ENCODE results near the gene DCAF11. TPM values are rescaled to one million over a fixed set of nuclear protein-coding genes. Genes with fewer than 3 reads are reported as not detected.

DCAF11 gene
- polyA plus RNA-seq, 3 donors from 2014 or later = 91.1 to 129 (median 98.2) TPM

DNA sequence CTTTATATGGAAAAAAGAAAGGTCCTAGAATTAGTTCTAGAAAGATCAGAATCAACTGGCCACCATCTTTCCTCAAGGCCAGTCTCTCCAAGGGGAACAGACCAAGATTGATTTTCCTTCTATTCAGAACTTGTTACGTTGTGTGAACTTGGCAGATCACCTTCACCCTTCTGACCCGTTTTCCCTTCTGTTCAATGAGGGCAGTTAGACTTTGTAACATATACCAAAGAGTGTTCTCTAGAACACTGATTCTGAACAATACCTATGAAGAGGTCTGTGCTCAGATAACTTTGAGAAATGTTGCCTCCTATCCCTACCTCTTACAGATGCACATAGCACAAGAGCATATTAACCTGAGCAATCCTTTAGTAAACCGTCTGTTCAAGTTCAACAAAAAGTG, 31.1 kb upstream of the DCAF11 start:
- Mint-ChIP-seq H3K4me1 (peaks cover 11 to 13% of the 10 kb centered on the region in 2 donors), H3K27me3 (ENCODE audit: low read depth in 3 of 3) (peaks cover 0 to 7% (median 0%) of the 10 kb centered on the region in 3 donors), H3K36me3 (peaks cover 0 to 4% (median 0%) of the 10 kb centered on the region in 3 donors), H3K27ac (peak overlapping the region in 1 of 6 donors; percentile 10), H3K9me3 (no peaks in the 10 kb centered on the region), H3K4me3 (no peak overlapping the region)
- DNase-seq = no peak

DNA sequence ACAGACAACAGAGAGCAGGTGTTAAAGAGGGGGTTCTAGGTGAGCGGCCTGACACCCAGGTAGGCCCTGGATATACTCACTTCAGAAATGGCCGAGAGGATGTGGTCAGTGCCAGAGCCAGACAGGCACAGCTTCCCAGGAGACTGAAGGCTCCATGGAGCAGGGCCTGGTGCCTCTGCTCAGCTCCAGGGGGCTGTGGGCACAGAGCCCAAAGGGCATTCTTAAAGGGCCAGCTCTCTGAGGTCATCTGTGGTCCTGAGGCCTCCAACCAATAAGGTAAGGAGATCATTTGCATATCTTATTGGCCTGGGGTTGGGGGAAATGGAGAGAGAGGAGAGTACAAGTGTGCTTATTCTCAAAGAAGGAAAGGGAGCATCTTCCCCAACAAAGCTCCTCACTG, 30.1 kb upstream of the DCAF11 start:
- DNase-seq = no peak
- Mint-ChIP-seq H3K27me3 (ENCODE audit: low read depth in 3 of 3) (peaks cover 0 to 7% (median 0%) of the 10 kb centered on the region in 3 donors), H3K9me3 (no peaks in the 10 kb centered on the region), H3K4me1 (peaks cover 11 to 13% of the 10 kb centered on the region in 2 donors), H3K4me3 (no peak overlapping the region), H3K27ac (no peak overlapping the region), H3K36me3 (peaks cover 0 to 4% (median 0%) of the 10 kb centered on the region in 3 donors)

DNA sequence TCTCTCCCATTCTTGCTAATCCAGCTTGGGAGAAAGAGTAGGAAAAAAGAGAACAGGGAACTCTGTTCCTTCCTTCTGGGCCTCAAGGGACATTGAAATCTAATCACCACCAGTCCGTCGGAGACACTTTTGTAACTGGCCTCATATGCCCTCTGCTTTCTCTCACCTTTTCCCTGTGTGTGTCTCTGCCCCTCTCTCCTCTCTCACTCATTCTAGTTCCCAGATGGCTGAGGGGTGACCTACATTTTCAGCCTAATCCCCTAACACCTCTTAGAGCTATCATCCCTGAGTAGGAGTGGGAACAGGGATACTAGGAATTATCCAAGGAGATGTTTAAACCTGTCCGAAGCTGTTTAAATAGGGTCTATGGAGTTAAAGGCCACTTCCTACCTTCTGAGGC, 29.4 kb upstream of the DCAF11 start:
- Mint-ChIP-seq H3K27ac (no peak overlapping the region), H3K36me3 (peaks cover 0 to 4% (median 0%) of the 10 kb centered on the region in 3 donors), H3K9me3 (no peaks in the 10 kb centered on the region)

DNA sequence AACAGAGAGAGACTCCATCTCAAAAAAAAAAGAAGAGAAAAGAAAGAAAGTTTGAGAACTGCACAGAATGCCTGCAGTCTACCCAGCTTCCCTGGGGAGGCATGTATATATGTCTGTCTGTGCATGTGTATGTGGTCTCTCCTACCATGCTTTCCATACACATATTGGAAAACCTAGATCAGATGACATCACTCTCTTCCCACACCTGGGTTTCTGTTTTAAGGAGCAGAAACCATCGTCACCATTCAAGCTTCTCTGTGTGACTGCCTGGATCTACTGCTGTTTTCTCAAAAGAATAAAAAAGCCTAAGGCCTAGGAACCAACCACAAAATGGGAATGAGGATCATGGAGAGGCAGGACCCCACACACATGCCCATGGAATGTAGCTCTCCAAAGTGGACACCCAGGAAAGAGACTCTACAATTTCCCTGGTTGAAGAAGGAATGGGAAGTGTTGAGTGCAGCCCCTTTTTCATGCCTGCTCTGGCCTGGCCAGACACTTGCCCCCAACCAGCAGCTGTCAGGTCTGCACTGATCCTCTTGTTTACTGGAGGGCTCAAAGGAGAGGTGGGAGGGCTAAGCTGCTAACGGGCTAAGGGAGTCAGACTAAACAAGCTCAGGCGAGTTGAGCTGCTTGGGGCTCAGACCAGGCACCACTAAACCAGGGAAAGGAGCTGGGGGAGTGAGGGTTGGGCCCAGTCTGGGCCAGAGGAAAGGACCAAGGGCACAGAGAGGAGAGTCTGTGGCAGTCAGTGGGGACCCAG, 28.2 kb upstream of the DCAF11 start:
- peaks cover 0 to 4% (median 1%) of the 10 kb centered on the region in 3 donors for H3K27me3 Mint-ChIP-seq (ENCODE audit: low read depth in 3 of 3)
- peaks cover 0 to 6% of the 10 kb centered on the region in 2 donors for H3K4me1 Mint-ChIP-seq
- peak overlapping the region in 1 of 6 donors; percentile 28 for H3K27ac Mint-ChIP-seq
- no peak for DNase-seq
- peaks cover 0 to 4% (median 0%) of the 10 kb centered on the region in 3 donors for H3K36me3 Mint-ChIP-seq
- H3K4me3 Mint-ChIP-seq = no peak overlapping the region
- H3K9me3 Mint-ChIP-seq = no peaks in the 10 kb centered on the region

More for the DNA sequence above, 29.4 kb upstream of the DCAF11 start:
- Mint-ChIP-seq H3K27me3 (ENCODE audit: low read depth in 3 of 3) (peaks cover 0 to 4% (median 1%) of the 10 kb centered on the region in 3 donors), H3K4me1 (peaks cover 8 to 12% of the 10 kb centered on the region in 2 donors), H3K4me3 (no peak overlapping the region)
- no peak for DNase-seq

DNA sequence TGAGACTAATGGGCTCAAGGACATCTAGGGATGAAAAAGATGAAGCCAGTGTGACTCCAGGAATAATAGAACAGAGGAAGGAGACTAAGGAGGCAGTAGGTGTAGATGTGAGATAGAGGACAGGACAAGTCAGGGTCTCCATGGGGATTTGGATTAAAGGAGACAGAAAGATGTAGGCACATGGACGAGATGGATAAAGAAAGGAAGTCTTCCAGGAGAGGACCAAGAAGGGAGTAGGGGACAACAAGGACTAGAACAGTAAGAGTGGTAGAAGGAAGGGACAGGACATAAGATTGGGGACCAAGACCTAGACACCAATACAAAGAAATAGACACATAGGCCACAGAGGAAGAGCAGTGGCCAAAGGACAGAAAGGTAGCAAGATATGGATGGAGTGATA, 27.6 kb upstream of the DCAF11 start:
- Mint-ChIP-seq H3K36me3 (peaks cover 0 to 4% (median 0%) of the 10 kb centered on the region in 3 donors), H3K4me3 (no peak overlapping the region), H3K27me3 (ENCODE audit: low read depth in 3 of 3) (peaks cover 0 to 4% (median 1%) of the 10 kb centered on the region in 3 donors), H3K9me3 (no peaks in the 10 kb centered on the region), H3K4me1 (peaks cover 0 to 3% of the 10 kb centered on the region in 2 donors), H3K27ac (peak overlapping the region in 1 of 6 donors; percentile 28)
- no peak for DNase-seq

DNA sequence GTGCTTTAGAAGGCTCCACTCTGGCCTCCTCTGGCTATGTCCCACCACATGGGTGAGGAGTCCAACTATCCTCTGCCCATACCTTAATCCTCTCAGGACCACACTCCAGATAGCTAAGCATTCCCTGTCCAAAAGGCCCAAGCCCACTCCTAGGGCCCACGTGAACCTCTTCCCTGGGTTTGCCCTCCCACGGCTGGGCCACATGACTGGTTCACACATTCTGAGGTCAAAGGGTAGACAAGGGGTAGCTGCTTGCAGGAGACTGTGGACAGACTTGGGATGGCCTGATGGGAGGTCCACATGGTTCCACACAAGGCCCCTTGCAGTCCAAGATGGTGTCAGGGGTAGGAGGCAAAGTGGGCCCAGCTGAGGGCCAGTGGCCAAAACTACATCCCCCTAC, 26.5 kb upstream of the DCAF11 start:
- Mint-ChIP-seq H3K9me3 (no peaks in the 10 kb centered on the region), H3K36me3 (peaks cover 0 to 4% (median 0%) of the 10 kb centered on the region in 3 donors), H3K27me3 (ENCODE audit: low read depth in 3 of 3) (peaks cover under 1 to 4% (median 1%) of the 10 kb centered on the region in 3 donors), H3K4me3 (no peak overlapping the region), H3K4me1 (peaks cover 0 to 5% of the 10 kb centered on the region in 2 donors), H3K27ac (no peak overlapping the region)
- no peak for DNase-seq

DNA sequence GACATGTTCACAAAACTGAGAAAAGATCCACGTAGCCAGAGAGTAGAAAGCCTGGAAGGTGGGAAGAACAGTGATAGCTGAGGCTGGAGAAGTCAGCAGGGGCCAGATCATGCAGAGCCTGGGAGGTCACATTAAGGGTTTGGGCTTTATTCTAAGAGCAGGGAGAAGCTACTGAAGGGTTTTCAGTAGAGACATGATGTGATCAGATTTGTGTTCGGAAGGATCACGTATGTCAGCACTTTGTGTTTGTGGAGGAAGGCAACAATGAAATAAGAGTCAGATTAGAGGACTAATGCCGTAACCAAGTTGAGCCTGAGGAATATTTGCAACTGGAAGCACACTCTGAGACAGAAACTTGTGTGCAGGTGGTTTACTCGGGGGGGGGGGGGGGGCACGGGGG, 24.7 kb upstream of the DCAF11 start:
- no peak for DNase-seq
- H3K27me3 Mint-ChIP-seq (ENCODE audit: low read depth in 3 of 3) = peaks cover 1 to 5% (median 2%) of the 10 kb centered on the region in 3 donors
- no peak overlapping the region for H3K27ac Mint-ChIP-seq
- peaks cover 4 to 11% of the 10 kb centered on the region in 2 donors for H3K4me1 Mint-ChIP-seq
- no peaks in the 10 kb centered on the region for H3K9me3 Mint-ChIP-seq
- peaks cover 0 to 4% (median 0%) of the 10 kb centered on the region in 3 donors for H3K36me3 Mint-ChIP-seq
- H3K4me3 Mint-ChIP-seq = no peak overlapping the region

DNA sequence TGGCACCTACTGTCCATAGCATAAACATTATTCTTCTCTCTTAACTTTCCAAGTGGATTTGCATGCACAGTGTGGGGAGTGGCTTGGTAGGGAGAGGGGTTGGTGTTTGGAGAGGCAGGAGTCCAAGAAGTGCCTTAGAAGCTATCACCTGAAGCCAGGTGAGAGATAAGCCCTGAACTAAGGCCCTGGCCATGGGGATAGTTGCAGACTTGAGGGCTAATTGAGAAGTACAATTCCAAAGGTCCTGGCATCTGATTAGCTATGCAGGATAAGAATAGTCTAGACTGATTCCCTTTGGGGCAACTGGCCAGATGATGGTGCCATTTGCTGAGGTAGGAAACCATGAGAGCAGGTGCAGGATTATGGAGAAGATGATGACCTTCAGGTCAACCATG, 22.5 kb upstream of the DCAF11 start:
- Mint-ChIP-seq H3K27ac (peak overlapping the region in 4 of 6 donors; percentile 2 to 86 (median 20)), H3K27me3 (ENCODE audit: low read depth in 3 of 3) (peaks cover 2 to 7% (median 3%) of the 10 kb centered on the region in 3 donors), H3K36me3 (peaks cover 0 to 1% (median 0%) of the 10 kb centered on the region in 3 donors), H3K4me3 (peak overlapping the region in 4 of 5 donors; percentile 33 to 98 (median 95)), H3K4me1 (peaks cover 15 to 24% of the 10 kb centered on the region in 2 donors), H3K9me3 (no peaks in the 10 kb centered on the region)
- no peak for DNase-seq

DNA sequence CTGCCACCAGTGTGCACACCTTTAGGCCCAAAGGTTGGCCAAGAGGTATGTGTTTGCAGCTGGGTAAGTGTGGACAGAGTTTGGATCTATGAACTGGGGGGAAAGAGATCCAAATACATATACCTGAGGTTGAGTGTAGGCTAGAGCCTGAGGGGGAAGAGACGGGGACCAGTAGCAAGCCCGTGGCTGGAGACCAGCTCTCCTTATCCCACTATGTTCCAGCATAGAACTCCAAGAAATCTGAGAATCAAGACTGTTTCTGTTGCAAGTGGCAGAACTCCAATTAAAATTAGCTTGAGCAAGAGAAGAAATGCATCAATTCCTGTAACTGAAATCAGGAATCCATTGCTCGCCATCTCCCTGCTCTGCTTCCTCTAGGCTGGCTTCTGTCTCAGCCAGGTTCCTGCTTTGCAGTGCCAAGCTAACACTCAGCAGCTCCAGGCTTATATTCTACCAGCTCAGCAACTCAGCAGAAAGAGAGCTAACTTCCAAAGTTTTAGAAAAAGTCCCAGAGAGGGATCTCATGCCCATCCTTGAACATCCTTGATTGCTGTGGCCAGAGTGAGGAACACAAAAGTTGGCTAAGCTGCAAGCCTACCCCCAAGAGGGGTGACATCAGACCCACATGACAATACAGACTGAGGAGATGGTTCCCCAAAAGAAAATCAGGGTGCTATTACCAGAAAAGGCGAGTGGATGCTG, 21.9 kb upstream of the DCAF11 start:
- Mint-ChIP-seq H3K36me3 (no peaks in the 10 kb centered on the region), H3K27me3 (ENCODE audit: low read depth in 3 of 3) (peaks cover 2 to 7% (median 3%) of the 10 kb centered on the region in 3 donors), H3K4me3 (peak overlapping the region; percentile 95 to 98 (median 97)), H3K4me1 (peaks cover 15 to 24% of the 10 kb centered on the region in 2 donors), H3K27ac (peak overlapping the region; percentile 62 to 89 (median 87)), H3K9me3 (no peaks in the 10 kb centered on the region)
- DNase-seq = no peak

DNA sequence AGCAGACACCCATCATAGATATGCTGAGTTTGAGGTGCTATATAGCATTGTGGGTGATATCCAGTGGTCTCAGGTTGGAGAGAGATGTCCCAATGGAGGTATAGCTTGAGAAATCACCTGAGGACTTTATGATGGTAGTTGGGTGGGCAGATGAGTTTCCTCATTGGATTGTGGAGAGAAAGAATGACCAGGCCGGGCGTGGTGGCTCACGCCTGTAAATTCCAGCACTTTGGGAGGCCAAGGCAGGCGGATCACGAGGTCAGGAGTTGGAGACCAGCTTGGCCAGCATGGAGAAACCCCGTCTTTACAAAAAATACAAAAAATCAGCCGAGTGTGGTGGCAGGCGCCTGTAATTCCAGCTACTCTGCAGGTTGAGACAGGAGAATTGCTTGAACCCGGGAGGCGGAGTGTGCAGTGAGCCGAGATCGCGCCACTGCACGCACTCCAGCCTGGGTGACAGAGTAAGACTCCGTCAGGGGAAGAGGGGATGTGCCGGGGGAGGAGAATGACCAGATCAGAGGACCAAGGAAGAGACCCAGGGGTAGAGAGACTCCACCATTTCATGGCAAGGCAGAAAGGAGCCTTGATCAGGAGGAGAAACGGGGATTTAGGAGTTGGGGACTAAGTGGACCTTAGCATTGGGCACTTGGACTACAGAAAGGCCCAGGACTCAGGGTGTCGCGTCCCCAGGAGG, 21.2 kb upstream of the DCAF11 start:
- H3K9me3 Mint-ChIP-seq = no peaks in the 10 kb centered on the region
- H3K36me3 Mint-ChIP-seq = no peaks in the 10 kb centered on the region
- H3K27me3 Mint-ChIP-seq (ENCODE audit: low read depth in 3 of 3) = peaks cover 2 to 7% (median 3%) of the 10 kb centered on the region in 3 donors
- H3K4me1 Mint-ChIP-seq = peaks cover 15 to 24% of the 10 kb centered on the region in 2 donors
- DNase-seq = no peak
- peak overlapping the region; percentile 95 to 98 (median 97) for H3K4me3 Mint-ChIP-seq
- H3K27ac Mint-ChIP-seq = peak overlapping the region; percentile 62 to 95 (median 87)

DNA sequence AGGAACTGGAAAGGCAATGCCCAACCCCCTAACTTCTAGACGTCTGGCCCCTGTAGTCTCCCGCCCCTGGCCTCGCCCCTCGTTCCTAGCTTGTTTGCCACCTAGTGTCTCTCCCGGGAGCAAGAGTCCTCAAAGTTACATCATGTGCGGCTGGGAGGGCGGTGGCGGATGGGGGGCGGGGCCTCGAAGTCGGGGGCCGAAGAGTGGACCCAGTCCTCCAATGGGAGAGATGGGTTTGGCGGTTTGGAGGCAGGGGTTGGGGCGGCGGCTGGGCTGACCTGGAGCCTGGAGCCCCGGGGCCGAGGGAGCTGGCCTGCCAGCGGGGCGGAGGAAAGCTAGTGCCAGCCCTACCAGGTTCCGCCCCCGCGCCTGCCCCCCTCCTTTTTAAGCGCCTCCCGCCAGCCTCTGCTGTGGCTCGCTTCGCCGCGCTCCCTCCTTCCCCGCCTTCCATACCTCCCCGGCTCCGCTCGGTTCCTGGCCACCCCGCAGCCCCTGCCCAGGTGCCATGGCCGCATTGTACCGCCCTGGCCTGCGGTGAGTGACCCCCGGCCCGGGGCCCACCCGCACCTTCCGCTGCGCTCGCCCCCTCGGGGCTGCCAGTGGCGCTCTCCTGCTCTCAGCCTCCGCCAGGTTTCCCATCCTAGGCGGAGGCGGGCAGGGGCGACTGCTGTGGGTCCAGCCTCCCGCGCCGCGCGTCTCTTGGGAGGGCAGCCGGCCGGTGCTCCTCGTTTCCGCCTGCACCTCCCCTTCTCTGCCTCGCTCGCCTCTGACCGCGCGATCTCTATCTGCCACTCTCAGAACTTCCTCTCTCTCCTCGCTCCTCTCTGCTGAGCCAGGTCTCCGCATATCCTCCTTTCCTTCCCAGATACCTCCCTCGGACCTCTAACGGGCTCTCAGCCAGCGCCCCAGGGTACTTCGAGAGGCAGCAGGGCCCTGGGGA, 20.4 kb upstream of the DCAF11 start, which contains the start of gene PCK2:
Gene PCK2, plus strand, starts transcription at position 411 of the 940 bp plus-strand sequence. Its CDS starts 95 bp downstream, at position 506.
- Mint-ChIP-seq H3K4me3 (peak within 1 kb of the TSS; percentile 95 to 98 (median 97)), H3K27ac (peak within 1 kb of the TSS; percentile 85 to 98 (median 94)), H3K36me3 (no peaks in the 10 kb centered on the region), H3K27me3 (ENCODE audit: low read depth in 3 of 3) (peaks cover 2 to 7% (median 3%) of the 10 kb centered on the region in 3 donors), H3K9me3 (no peaks in the 10 kb centered on the region), H3K4me1 (peaks cover 15 to 24% of the 10 kb centered on the region in 2 donors)
- DNase-seq = peak; percentile 61 to 67 (median 67)

DNA sequence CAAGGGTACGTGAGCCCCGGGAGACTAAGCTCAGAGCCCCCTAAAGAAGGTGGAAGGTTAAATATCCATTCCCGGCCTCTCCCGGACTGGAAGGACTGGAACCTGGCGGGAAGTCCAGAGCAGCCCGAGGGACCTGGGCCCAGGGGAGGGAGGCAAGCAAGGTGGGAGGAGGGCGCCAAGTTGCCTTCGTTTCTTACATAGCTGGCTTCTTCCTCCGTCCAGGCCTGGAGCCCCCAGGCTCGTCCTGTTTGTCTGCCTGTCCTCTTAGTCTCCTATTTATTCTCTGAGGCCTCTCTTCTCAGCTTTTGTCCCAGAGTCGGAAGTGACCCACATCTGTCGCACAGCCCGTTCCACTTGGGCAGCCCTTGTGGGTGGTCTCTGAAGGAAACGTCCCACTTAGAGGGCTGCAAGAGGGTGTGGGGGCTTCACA, 19.7 kb upstream of the DCAF11 start:
- H3K36me3 Mint-ChIP-seq = peaks cover 0 to 6% (median 0%) of the 10 kb centered on the region in 3 donors
- H3K4me3 Mint-ChIP-seq = peak overlapping the region; percentile 95 to 98 (median 97)
- H3K27ac Mint-ChIP-seq = peak overlapping the region; percentile 85 to 98 (median 94)
- no peak for DNase-seq
- peaks cover 15 to 24% of the 10 kb centered on the region in 2 donors for H3K4me1 Mint-ChIP-seq
- no peaks in the 10 kb centered on the region for H3K9me3 Mint-ChIP-seq
- H3K27me3 Mint-ChIP-seq (ENCODE audit: low read depth in 3 of 3) = peaks cover 1 to 7% (median 2%) of the 10 kb centered on the region in 3 donors
